NB4 (cell line): ENCODE results near the gene VDAC2.

Experiments used
- DNase-seq: peaks from one replicate; pipeline ENCODE4 v3.0.0; 2010; ENCODE audit warnings: low read depth
- H3K4me3 ChIP-seq: one replicate; pipeline ENCODE4 v1.5.1; 2011; ENCODE audit warnings: mild to moderate bottlenecking, low read depth, low read length, moderate library complexity
- CTCF ChIP-seq: IDR thresholded peaks from one replicate; pipeline ENCODE4 v1.5.1; 2012; ENCODE audit warnings: low read depth, low read length
- MAX ChIP-seq: IDR thresholded peaks from 2 replicates; pipeline ENCODE4 v1.6.1; 2011; ENCODE audit warnings: low read depth, low read length
- MYC ChIP-seq: IDR thresholded peaks from 2 replicates; pipeline ENCODE4 v1.6.1; 2011; ENCODE audit warnings: low read depth, low read length
- POLR2A ChIP-seq: IDR thresholded peaks from 2 replicates; pipeline ENCODE4 v1.6.1; 2011; ENCODE audit warnings: mild to moderate bottlenecking; ENCODE audit not compliant: insufficient read length; ENCODE audit errors: extremely low read depth

VDAC2 gene

DNA sequence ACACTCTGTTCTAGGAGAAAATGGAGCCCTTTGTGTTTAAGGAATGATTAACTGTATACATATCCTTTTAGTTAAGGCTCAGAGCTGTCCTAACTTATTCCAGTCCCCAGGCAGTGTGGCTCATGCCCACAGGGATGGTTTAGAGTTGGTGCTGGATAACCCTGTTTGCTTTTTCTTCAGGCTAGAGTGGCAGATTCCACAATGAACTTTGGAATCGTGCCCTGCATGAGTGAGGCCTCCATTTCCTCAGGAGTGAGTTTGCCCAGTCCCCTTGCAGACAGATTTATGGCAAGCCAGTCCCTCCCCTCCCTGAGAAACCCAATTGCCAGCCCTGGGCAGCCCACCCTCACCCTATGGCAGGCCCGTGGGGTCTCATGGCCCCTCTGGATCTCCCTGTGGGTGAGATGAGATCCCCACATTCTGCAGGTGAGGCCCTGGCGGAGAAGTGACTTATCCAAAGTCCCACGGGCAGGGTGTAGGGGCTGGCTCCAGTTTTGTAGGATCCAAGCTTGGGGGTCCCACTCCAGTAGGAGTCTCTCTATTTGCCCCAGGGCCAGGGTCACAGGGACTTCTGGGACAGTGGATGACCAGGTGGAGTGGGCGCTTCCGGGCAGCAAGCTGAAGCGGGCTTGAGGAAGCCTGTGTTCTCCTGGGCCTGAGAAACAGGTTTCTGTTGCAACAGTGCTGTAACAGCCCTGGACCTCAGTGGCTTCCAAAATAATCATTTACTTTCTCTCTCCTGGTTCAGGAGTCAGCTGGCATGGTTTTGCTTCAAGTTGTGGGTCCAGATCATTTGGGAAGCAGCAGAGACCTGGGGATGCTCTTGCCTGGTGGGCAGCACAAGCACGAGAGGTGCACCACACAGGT, 34.1 kb downstream of the VDAC2 start:
- DNase-seq, result no peak
- TF ChIP-seq MYC (no peak), POLR2A (no peak)
- H3K4me3 ChIP-seq, result no peak overlapping the region

- no peak for DNase-seq
- no peak for TF ChIP-seq MYC
- no peak for TF ChIP-seq CTCF
- no peak for TF ChIP-seq POLR2A
- TF ChIP-seq MAX, result no peak
- H3K4me3 ChIP-seq, result no peak overlapping the region
These were observed 35.0 kb downstream of the VDAC2 start for GRCh38 chr10:75245354-75246250.

- no peak for DNase-seq
- no peak overlapping the region for H3K4me3 ChIP-seq
- TF ChIP-seq MYC (no peak), POLR2A (no peak), MAX (no peak), CTCF (no peak)
These were observed 35.9 kb downstream of the VDAC2 start for GRCh38 chr10:75246506-75246905.

DNA sequence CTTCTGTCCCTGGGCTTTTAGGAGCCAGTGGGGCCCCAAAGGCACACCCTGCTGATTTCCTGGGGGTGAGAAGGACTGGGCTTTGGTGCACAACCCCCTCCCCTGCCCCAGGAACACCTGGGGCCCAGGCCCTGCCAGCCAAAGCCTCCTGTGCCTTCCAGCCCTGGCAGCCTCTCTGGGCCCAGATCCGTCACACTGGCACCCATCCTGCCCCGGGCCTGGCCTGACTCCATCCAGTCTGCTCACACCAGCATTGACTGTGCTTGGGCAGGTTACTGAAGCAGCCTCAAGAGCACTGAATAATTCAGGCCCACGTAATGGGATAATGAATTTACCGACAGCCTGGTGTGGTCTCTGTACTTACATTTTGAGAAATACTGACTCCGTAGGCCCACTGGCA, 37.2 kb downstream of the VDAC2 start:
- TF ChIP-seq MYC, result no peak
- TF ChIP-seq MAX, result no peak
- no peak for TF ChIP-seq CTCF
- no peak for TF ChIP-seq POLR2A
- no peak for DNase-seq
- H3K4me3 ChIP-seq, result no peak overlapping the region

GRCh38 chr10:75250934-75251333, 40.3 kb downstream of the VDAC2 start:
- no peak for DNase-seq
- TF ChIP-seq MYC, result no peak
- TF ChIP-seq MAX, result no peak
- no peak for TF ChIP-seq POLR2A
- no peak for TF ChIP-seq CTCF
- no peak overlapping the region for H3K4me3 ChIP-seq
